ENCODE measurements around the gene ALG1. TPM values are rescaled to one million over a fixed set of nuclear protein-coding genes. Genes with fewer than 3 reads are reported as not detected.
A peak's percentile ranks its signal among the peaks of the same experiment; 100 is the strongest.
"Not testable (repeated sequence)": the region's sequence is repeated elsewhere in the genome, so short reads cannot be mapped to it uniquely, and the experiment has no call there.

Gene ALG1
- total and polyA plus RNA-seq, 2 of the 13 experiments (the other 11 are each of a cell fraction or from before 2014, with no cell fraction given), result 43.3 to 75.6 TPM

DNA sequence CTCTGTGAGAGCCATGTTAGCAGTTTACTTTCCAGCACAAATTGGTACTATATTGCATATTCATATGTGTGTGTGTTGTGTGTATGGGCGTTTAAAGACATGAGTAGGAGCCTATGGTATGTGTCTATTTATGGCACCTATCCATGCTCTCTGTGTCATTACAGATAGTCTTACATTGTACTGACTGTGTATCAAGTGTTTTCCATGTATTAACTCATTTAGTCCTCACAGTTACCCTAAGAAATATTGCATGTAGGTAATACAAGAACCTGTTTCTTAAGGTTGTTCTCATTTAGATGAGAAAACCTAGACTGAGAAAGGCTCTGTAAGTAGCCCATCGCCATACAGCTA, 1.6 kb downstream of the ALG1 start:
- in situ Hi-C loops (cut with HindIII; ENCODE audit: extremely low pct_ligation_motif_present, low pct_unique_long_range_greater_than_20kb), result no loop called here
- no peak for DNase-seq (ENCODE audit: low spot score)
- Histone ChIP-seq H3K27me3 (ENCODE audit: control insufficient read depth in 1 of 2, insufficient read depth in 2 of 2, low read length in 2 of 2) (no peaks in the 10 kb centered on the region; a peak in 1 of 5 replicates), H3K79me2 (ENCODE audit: insufficient read depth, low read length) (peaks cover 26% of the 10 kb centered on the region), H3K4me1 (ENCODE audit: insufficient read depth, low read length) (peaks cover 23% of the 10 kb centered on the region), H3K4me3 (replicated peaks in 1 of 3; ENCODE audit: insufficient read depth in 1 of 3, low read depth in 2 of 3, low read length in 3 of 3) (peak overlapping the region in 1 of 3 experiments; percentile 89; a peak in 1 of 6 replicates), H3K9ac (ENCODE audit: insufficient read depth, low read depth, low read length) (no peak overlapping the region), H4K20me1 (ENCODE audit: insufficient read depth, low read length) (no peaks in the 10 kb centered on the region), H2AFZ (ENCODE audit: low read length) (no peak overlapping the region), H3K27ac (ENCODE audit: extremely low read length, insufficient read depth, low read length) (no peak overlapping the region), H3K4me2 (ENCODE audit: low read depth, low read length) (peak overlapping the region; percentile 95), H3K9me3 (ENCODE audit: low read length) (no peaks in the 10 kb centered on the region), H3K36me3 (replicated peaks in 1 of 2; ENCODE audit: control insufficient read depth in 1 of 2, insufficient read depth in 2 of 2, low read length in 2 of 2) (peaks cover 24 to 44% of the 10 kb centered on the region in 2 experiments)
- WGBS (ENCODE audit: low lambda C conversion rate), result 93% methylated on average over 2 of the region's 2 CpGs
- TF ChIP-seq PRMT3 (CRISPR knock-in tag; IDR thresholded peaks at IDR 0.05; ENCODE audit: borderline replicate concordance, low read depth) (no peak), POLR2AphosphoS5 (IDR thresholded peaks at IDR 0.05; ENCODE audit: low read depth, low read length) (0 out of 2 replicates have a peak, but pooled peaks have one; percentile 4), HES4 (CRISPR knock-in tag; IDR thresholded peaks at IDR 0.05; ENCODE audit: borderline replicate concordance) (no peak), POLR2G (IDR thresholded peaks at IDR 0.05; ENCODE audit: low read depth, low read length) (peak; percentile 4; the same call in 1 of the 2 replicates)
- TF ChIP-seq, protein P1, sequence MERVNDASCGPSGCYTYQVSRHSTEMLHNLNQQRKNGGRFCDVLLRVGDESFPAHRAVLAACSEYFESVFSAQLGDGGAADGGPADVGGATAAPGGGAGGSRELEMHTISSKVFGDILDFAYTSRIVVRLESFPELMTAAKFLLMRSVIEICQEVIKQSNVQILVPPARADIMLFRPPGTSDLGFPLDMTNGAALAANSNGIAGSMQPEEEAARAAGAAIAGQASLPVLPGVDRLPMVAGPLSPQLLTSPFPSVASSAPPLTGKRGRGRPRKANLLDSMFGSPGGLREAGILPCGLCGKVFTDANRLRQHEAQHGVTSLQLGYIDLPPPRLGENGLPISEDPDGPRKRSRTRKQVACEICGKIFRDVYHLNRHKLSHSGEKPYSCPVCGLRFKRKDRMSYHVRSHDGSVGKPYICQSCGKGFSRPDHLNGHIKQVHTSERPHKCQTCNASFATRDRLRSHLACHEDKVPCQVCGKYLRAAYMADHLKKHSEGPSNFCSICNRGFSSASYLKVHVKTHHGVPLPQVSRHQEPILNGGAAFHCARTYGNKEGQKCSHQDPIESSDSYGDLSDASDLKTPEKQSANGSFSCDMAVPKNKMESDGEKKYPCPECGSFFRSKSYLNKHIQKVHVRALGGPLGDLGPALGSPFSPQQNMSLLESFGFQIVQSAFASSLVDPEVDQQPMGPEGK (CRISPR knock-in tag; IDR thresholded peaks at IDR 0.05), result no peak
- ChIA-PET CTCF (ENCODE audit: low intra/inter-chr PET ratio, low total read pairs) (no interaction called here), POLR2A (interaction anchor here (1.4 to 2.2 kb wide), 5 partner anchors 15 to 115 kb away, joined by 3 to 15 read pairs (median 10); partner anchors contain the start of gene SEC14L5)
- intact Hi-C loops (cut with micrococcal nuclease; ENCODE audit: unreplicated experiment), result loop anchor here (5.0 kb wide), 2 partner anchors 36 to 116 kb away; partner anchors contain the start of gene SEC14L5
- no TSS peak for BruUV-seq (replicated peaks)
- no peak for FAIRE-seq
- ATAC-seq, result no peak

DNA sequence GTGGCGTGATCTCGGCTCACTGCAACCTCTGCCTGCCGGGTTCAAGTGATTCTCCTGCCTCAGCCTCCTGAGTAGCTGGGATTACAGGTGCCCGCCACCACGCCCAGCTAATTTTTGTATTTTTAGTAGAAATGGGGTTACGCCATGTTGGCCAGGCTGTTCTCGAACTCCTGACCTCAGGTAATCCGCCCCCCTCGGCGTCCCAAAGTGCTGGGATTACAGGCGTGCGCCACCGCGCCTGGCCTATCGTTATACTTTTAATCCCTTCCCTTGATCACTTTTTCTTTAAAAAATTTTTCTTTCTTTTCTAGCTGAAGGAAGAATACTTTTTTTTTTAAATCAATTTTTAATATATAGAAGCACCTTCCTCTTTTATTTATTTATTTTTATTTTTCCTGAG, 2.1 kb downstream of the ALG1 start:
- WGBS (ENCODE audit: low lambda C conversion rate), result 92% methylated on average over 15 of the region's 15 CpGs
- intact Hi-C loops (cut with micrococcal nuclease; ENCODE audit: unreplicated experiment), result loop anchor here (5.0 kb wide), 2 partner anchors 36 to 116 kb away; partner anchors contain the start of gene SEC14L5

More for the DNA sequence above, 2.1 kb downstream of the ALG1 start:
- H3K9me3 ChIP-seq (ENCODE audit: low read length); FAIRE-seq; H3K4me2 ChIP-seq (ENCODE audit: low read depth, low read length); H3K27me3 ChIP-seq (ENCODE audit: control insufficient read depth in 1 of 2, insufficient read depth in 2 of 2, low read length in 2 of 2); DNase-seq (ENCODE audit: low spot score); H3K9ac ChIP-seq (ENCODE audit: insufficient read depth, low read depth, low read length); H4K20me1 ChIP-seq (ENCODE audit: insufficient read depth, low read length); H3K4me3 ChIP-seq (replicated peaks in 1 of 3; ENCODE audit: insufficient read depth in 1 of 3, low read depth in 2 of 3, low read length in 3 of 3); BruUV-seq (replicated peaks); POLR2A ChIA-PET; H2AFZ ChIP-seq (ENCODE audit: low read length); ATAC-seq; in situ Hi-C loops (cut with HindIII; ENCODE audit: extremely low pct_ligation_motif_present, low pct_unique_long_range_greater_than_20kb); CTCF ChIA-PET (ENCODE audit: low intra/inter-chr PET ratio, low total read pairs); H3K27ac ChIP-seq (ENCODE audit: extremely low read length, insufficient read depth, low read length): not testable (repeated sequence)
- peaks cover 23% of the 10 kb centered on the region for H3K4me1 ChIP-seq (ENCODE audit: insufficient read depth, low read length)
- peaks cover 26% of the 10 kb centered on the region for H3K79me2 ChIP-seq (ENCODE audit: insufficient read depth, low read length)
- peaks cover 28 to 48% of the 10 kb centered on the region in 2 experiments for H3K36me3 ChIP-seq (replicated peaks in 1 of 2; ENCODE audit: control insufficient read depth in 1 of 2, insufficient read depth in 2 of 2, low read length in 2 of 2)
- TF ChIP-seq, protein P2, sequence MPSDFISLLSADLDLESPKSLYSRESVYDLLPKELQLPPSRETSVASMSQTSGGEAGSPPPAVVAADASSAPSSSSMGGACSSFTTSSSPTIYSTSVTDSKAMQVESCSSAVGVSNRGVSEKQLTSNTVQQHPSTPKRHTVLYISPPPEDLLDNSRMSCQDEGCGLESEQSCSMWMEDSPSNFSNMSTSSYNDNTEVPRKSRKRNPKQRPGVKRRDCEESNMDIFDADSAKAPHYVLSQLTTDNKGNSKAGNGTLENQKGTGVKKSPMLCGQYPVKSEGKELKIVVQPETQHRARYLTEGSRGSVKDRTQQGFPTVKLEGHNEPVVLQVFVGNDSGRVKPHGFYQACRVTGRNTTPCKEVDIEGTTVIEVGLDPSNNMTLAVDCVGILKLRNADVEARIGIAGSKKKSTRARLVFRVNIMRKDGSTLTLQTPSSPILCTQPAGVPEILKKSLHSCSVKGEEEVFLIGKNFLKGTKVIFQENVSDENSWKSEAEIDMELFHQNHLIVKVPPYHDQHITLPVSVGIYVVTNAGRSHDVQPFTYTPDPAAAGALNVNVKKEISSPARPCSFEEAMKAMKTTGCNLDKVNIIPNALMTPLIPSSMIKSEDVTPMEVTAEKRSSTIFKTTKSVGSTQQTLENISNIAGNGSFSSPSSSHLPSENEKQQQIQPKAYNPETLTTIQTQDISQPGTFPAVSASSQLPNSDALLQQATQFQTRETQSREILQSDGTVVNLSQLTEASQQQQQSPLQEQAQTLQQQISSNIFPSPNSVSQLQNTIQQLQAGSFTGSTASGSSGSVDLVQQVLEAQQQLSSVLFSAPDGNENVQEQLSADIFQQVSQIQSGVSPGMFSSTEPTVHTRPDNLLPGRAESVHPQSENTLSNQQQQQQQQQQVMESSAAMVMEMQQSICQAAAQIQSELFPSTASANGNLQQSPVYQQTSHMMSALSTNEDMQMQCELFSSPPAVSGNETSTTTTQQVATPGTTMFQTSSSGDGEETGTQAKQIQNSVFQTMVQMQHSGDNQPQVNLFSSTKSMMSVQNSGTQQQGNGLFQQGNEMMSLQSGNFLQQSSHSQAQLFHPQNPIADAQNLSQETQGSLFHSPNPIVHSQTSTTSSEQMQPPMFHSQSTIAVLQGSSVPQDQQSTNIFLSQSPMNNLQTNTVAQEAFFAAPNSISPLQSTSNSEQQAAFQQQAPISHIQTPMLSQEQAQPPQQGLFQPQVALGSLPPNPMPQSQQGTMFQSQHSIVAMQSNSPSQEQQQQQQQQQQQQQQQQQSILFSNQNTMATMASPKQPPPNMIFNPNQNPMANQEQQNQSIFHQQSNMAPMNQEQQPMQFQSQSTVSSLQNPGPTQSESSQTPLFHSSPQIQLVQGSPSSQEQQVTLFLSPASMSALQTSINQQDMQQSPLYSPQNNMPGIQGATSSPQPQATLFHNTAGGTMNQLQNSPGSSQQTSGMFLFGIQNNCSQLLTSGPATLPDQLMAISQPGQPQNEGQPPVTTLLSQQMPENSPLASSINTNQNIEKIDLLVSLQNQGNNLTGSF (CRISPR knock-in tag; IDR thresholded peaks at IDR 0.05), result 0 out of 2 replicates have a peak, but pooled peaks have one; percentile 15
